ENCODE results near the gene FERMT2. TPM values are rescaled to one million over a fixed set of nuclear protein-coding genes. Genes with fewer than 3 reads are reported as not detected.

FERMT2 gene
- total and polyA plus RNA-seq, 9 of the 15 experiments (the other 6 are each of a cell fraction or from before 2014, with no cell fraction given): 0.10 to 1.3 (median 0.40) TPM

DNA sequence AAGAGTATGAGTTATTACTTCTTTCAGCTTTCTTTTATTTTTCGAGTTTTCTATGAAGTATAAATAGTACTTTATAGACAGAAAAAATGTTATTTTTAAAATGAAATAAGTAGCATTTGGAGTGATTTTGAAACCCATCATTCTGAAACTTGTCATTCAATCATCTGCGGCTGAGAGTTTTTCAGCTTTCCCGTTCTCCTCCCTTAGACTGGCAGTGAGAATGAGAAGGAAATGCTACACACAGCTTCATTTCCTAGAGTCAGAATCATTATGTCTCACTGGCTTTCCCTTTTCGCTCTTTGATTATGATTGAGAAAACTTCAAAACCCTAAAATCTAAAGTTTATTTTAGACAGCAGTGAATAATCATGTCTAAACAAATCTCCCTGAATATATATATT, 125.8 kb downstream of the FERMT2 start (continued):
- no peak for TF ChIP-seq ARNT (IDR thresholded peaks at IDR 0.05)
- TF ChIP-seq, protein P1, sequence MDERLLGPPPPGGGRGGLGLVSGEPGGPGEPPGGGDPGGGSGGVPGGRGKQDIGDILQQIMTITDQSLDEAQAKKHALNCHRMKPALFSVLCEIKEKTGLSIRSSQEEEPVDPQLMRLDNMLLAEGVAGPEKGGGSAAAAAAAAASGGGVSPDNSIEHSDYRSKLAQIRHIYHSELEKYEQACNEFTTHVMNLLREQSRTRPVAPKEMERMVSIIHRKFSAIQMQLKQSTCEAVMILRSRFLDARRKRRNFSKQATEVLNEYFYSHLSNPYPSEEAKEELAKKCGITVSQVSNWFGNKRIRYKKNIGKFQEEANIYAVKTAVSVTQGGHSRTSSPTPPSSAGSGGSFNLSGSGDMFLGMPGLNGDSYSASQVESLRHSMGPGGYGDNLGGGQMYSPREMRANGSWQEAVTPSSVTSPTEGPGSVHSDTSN (CRISPR knock-in tag; IDR thresholded peaks at IDR 0.05; ENCODE audit: low read depth): no peak
- TF ChIP-seq, protein P1 (tag; conservative IDR thresholded peaks at IDR 0.05; ENCODE audit: low read depth): no peak
- no peak for TF ChIP-seq ETV5 (CRISPR knock-in tag; IDR thresholded peaks at IDR 0.05; ENCODE audit: low read depth)
- no peak for TF ChIP-seq ZNF655 (CRISPR knock-in tag; IDR thresholded peaks at IDR 0.05)
- no peak for TF ChIP-seq ZBTB26 (CRISPR knock-in tag; IDR thresholded peaks at IDR 0.05)
- TF ChIP-seq, protein P2, sequence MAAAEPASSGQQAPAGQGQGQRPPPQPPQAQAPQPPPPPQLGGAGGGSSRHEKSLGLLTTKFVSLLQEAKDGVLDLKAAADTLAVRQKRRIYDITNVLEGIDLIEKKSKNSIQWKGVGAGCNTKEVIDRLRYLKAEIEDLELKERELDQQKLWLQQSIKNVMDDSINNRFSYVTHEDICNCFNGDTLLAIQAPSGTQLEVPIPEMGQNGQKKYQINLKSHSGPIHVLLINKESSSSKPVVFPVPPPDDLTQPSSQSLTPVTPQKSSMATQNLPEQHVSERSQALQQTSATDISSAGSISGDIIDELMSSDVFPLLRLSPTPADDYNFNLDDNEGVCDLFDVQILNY (CRISPR knock-in tag; IDR thresholded peaks at IDR 0.05): no peak

All from K562 (cell line).